LNCAP (cell line): ENCODE results near the gene SH3RF2.

Experiments
- CTCF ChIP-seq: fragments of 450-650 bp; IDR thresholded peaks from 2 replicates; pipeline ENCODE4 v1.5.1; 2017; ENCODE audit warnings: mild to moderate bottlenecking

Gene SH3RF2

GRCh38 chr5:146082798-146083197, 146.4 kb downstream of the SH3RF2 start:
- no peak for TF ChIP-seq CTCF

- TF ChIP-seq CTCF, result no peak
Observed at GRCh38 chr5:146084376-146084775, 148.0 kb downstream of the SH3RF2 start.

GRCh38 chr5:146088098-146088497, 151.7 kb downstream of the SH3RF2 start:
- TF ChIP-seq CTCF, result no peak

- TF ChIP-seq CTCF, result no peak
Observed at GRCh38 chr5:146089287-146089686, 152.9 kb downstream of the SH3RF2 start.

GRCh38 chr5:146091881-146092280, 155.5 kb downstream of the SH3RF2 start:
- no peak for TF ChIP-seq CTCF

- no peak for TF ChIP-seq CTCF
Observed at GRCh38 chr5:146098047-146098446, 161.7 kb downstream of the SH3RF2 start.

- TF ChIP-seq CTCF, result no peak
Observed at GRCh38 chr5:146101646-146102045, 165.3 kb downstream of the SH3RF2 start.

GRCh38 chr5:146103594-146103993, 167.2 kb downstream of the SH3RF2 start:
- no peak for TF ChIP-seq CTCF
